Activated CD8-positive, alpha-beta memory T cell treated with anti-CD3 and anti-CD28 coated beads, Interleukin-2, amount 50 U/mL, for 48 hours (primary cell): ENCODE data around the gene REPIN1.
A peak's percentile ranks its signal among the peaks of the same experiment; 100 is the strongest.

Experiments
- DNase-seq: peaks from one replicate; pipeline ENCODE4 v3.0.0-alpha.2; 2020

REPIN1 gene

DNA sequence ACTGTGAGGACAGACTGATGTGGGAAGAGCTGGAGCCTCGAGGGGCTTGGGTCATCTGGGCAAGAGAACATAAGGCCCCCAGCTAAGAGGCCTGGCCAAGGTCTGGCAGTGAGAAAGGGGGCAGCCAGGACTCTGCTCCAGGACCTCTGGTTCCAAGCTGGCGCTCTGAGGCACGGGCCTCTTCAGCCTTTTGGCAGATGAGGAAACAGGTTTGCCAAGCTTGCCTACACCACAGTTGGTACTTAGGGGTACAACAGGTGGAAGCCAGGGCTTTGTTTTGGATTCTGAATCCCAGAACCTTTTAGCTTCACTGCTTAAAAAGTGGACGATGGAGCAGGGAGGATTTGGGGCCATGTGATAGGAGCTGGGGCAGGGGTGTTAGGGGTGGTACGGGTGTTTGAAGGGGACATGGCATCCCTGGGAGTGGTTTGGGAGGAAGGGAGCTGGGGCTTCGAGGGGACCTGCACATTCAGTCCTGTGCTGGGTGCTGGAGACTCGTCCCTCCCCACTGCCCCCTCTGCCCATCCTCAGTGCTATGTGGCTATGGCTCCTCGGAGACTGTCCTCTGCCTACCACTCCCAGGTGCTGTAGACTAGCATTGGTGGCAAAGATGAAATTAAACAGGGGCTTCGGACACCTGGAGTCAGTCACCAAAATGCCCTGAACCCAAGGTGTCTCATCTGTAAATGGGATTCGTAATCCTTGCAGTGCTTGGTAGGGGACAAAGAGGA lies 40.8 kb downstream of the REPIN1 start:
- DNase-seq = no peak

DNA sequence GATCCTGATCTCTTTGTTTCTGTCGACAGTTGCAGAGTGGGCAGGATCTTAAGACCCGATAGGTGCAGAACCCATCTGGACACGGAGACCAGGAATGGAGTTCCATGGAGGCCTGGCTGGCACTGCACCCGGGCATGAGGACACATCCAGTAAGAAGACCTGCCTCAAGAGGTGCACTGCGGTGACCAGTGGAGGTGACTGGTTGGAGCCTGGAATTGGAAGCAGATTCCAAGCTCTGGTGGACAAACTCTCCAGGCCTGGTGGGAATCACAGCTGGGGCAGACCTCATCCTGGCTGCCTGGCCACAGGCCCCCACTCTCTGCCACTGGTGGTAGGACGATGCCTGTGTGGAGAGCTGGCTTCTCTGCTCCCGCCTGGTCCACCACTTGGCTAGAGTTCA lies 41.5 kb downstream of the REPIN1 start:
- no peak for DNase-seq

DNA sequence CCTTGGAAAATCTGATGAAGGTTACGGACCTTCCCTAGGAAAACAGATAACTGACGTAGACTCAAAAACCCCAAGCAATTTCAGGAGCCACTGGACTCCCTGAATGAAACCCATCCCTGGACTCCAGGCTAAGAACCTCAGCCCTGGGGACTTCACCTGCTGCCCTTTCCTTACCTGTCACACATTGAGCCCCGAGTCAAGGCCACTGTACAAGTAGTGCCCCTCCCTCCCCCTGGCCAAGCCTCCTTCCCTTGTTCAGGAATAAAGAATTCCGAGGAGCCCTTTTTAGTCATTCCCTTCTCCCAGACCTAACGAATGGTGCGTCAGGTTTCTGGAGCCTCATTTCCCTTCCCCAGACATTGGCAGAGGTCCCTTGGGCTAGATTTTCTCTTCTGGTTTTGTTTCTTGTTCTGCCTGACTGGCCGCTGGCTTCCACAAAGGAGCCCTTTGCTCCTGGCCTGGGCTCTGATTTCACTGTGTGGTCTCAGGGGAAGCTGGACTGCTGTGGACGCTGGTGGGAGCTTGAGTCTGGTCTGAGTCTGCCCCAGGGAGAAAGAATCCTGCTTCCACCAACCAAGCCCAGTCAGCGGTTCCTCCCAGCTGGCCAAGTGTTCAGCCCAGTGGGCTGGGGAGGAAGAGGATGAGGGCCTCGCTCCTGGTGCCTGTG lies 42.2 kb downstream of the REPIN1 start:
- DNase-seq = no peak

DNA sequence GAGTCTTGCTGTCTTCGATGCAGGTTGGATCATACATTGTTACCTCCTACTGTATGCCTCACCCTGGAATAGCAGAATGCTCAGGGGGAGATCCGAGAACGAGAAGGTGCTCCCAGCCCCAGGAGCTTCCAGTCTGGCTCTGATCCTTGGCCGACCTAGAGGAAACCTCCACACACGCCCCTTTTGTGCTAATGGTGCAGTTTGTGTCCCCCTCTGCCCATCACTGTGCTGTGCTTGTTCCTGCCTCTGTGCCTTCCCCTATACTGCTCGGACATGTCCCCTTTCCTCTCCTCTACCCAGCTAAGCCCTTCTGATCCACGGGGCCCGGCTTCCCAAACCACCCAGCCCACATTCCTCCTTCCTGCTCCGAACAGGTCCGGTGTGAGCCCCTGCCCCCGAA lies 43.0 kb downstream of the REPIN1 start:
- DNase-seq = no peak

DNA sequence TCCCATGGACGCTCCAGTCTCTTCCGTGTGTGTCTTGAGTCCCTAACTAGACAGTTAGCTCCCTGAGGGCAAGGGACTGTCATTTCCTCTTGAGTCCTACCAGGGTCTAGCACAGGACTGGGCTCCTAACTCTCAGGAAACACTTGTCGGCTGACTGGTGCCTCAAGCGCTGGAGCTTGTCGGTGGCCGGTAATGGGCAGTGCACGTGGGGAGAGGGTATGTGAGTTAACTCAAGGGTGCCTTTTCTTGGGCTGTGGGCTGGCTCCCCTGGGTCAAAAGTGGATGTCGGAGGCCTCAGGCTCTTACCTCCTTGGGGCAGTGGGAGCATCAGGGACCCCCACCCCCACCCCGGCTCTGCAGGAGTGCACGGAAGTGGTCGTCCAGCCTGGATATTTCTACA lies 43.4 kb downstream of the REPIN1 start:
- no peak for DNase-seq

DNA sequence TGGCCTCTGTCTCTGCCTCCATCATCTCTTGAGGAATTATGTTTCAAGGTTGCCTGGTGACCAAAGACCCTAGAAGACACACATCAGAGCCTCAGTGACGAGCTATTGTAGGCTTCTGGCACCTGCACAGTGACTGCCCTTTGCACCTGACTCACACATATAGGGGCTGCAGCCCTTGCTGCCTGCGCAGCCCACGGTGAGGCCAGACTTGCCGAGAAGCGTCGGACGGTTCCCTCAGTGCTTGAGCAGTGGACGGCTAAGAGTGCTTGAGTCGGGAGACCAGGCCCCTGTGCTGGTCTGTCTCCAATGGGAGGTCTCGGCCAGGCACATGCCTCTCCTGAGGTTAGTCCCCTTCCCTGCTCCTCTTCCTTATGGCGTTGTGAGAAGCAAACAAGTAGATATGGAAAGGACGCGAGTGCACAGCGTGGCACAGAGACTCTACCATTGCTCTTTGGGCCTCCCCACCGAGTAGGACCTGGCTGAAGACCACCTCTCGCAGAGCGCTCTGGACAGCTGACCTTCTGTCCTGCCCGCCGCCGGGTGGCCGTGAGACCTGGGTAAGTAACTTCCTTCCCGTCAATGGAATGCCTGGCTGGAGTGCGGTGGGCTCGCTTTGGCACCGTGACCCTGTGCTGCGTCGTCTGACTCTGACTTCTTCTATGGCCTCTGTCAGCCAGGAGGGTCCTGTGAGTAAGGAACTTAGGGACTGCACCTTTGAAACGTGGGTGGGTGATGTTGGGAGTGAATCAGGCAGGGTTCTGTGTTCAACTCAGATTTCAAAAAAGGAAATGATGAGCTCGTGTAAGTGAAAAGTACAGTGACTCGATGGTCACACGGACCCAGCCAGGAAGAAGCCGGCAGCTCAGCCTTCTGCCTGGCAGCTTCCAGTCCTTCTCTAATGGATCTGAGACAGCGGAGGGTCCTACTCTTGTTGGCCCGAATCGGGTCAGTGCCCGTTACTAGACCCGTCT lies 44.2 kb downstream of the REPIN1 start:
- peak; percentile 49 for DNase-seq

DNA sequence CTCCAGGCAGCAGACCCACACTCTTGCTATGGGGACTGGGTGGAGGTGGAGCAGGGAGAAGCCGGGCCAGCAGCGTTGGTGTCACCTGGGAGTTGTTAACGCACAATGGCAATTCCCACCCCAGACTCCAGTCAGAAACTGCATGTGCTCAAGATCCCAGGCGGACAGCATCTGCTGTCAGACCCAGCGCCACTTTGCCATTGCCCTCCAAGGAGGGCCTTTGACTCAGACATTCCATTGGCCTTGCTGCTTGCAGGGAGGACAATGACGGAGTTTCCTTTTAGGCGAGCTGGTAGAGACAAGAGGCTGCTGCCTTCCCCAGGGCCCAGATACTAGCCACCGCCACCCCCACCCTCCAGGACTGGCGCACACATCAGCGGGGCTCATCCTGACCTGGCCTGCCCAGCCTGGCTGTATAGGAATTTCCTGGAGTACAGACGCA lies 45.0 kb downstream of the REPIN1 start:
- DNase-seq = peak; percentile 39

DNA sequence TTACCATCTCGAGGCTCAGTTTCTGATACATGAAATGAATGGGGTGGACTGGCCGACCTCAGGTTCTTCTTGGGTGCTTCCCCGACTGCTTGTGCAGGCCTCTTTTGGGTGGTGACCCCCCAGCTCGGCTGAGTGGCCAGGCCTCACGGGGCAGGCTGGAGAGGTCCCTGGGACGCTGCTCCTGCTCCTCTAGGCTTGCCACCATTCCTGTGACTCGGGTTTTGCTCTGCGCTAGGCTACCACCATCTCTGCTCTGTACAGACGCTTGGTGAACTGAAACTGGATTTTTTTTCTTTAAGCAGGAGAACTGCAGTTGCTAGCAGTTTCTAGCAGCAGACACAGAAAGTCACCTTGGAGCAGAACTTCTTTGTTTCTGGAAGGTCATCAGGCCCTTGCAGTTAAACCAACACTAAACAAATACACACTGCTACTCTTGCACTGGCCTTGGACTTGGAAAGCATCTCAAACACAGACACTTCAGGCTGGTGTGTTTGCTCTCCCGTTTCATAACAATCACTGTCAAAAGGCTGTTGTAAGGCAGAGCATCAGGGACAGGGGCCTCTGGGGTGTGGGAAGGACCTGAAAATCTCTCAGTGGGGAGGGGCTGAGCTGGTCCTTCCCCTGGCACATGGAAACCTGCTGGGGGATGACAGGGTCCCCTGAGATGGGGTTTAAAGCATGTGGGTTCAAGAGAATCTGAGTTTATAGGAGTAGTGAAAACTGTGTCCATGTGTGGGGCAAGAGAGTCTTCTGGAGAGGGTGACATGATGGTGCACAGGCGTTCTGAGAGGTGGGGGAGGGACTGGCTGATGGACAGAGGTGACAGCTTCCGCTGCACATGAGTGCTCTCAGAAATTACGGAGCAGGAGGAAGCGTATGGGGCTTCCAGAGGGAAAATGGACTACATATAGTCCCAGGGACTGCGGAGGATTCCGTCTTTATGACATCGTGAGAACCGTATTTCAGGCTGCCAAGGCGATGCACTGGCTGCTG lies 46.8 kb downstream of the REPIN1 start:
- peak; percentile 43 for DNase-seq

DNA sequence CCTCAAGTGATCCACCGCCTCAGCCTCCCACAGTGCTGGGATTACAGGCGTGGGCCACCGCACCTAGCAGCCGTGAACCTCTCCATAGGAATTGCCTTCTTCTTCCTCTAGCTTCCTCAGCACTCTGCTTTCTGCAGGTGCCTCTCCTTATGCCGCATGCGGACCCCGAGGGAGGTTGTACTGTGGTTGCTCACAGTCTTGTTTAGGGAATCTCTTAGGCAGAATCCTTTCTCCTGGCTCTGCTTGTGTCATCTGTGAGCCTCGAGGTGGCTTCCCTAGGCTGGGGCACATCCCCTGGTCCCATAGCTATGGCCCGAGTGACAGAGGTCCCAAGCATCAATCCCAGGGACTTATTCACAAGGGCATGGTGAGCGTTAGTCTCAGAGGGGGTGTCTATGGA lies 48.6 kb downstream of the REPIN1 start:
- peak; percentile 39 for DNase-seq

DNA sequence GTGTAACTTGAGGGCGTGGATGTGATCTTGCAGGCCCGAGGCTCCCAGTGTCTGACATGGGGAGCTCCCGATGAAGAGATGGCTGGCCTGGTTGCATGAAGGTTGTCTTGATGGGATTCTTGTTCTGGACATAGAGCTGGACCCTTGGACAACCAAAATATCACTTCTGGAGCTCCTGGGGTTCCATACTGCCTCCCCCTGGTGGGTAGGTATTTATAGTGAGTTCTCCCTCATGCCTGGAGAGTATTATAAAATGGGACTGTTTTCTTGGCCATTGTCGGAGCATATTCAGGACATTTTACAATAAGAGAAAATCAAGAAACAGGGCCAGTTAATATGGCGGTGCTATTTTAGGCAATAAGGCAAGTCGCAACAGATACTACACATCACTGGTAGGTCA lies 49.2 kb downstream of the REPIN1 start:
- peak; percentile 39 for DNase-seq

DNA sequence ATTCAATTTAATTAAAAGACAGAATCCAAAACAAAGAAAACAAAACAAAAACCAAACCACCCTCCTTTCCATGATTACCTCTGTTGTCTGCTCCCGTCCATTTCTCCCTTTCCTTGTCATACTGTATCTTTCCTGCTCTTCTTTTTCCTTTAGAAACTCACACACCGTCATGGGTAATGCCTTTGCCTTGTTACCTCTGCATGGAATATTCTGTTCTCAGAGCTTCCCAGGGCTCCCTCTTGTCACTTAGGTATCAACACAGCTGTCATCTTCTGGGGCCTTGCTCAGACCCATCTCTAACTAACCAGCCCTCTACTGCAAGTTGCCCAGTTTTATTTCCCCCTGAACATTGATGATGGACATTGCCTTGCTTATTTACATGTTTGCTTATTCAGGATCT lies 51.6 kb downstream of the REPIN1 start:
- peak; percentile 30 for DNase-seq

DNA sequence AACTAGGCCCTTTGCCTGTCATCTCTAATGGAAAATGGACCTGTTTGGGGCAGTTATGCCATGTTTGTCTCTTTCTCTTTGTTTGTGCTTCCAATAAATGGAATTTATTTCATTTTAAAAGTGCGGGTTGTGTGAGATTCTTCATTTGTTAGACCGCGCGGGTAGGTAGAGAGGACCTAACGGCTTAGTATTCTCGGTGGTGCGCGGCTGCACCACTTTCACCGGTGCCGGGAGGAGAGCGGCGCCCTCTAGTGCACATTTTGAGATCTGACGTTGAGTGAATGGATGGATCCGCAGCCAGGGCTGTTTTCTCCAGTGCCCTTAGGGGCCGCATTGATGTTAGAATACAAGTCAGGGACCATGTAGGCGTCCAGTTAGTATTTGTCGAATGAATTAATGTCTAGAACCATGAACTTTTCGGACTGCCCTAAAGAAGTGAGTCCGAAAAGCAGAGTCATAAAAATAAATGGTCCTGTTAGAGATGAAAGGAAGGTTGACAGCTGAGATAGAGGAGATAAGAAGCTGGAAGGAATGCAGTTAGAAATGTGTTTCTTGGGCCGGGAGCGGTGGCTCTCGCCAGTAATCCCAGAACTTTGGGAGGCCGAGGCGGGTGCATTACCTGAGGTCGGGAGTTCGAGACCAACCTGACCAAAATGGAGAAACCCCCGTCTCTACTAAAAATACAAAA lies 52.5 kb downstream of the REPIN1 start:
- DNase-seq = peak; percentile 92

DNA sequence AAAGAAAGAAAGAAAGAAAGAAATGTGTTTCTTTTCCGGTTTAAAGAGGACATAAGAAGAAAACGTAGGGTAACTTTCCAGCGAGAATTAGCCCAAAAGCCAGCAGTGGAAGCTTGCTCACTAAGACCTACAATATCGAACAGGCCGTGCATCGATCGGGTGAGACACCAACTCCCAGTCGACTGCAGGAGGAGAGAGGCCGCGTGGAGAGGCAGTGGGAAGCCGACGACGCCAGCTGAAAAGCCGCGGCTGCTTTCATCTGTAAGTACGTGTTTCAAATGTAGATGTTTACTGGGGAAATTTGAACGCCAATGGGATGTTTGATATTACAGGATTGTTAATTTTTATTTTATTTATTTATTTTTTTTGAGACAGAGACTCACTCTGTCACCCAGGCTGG lies 53.2 kb downstream of the REPIN1 start:
- DNase-seq = peak; percentile 49
